Keratinocyte (primary cell): ENCODE measurements around the gene GRM7. TPM values are rescaled to one million over a fixed set of nuclear protein-coding genes. Genes with fewer than 3 reads are reported as not detected.

Source experiments
- DNase-seq: peaks from one replicate; pipeline ENCODE4 v3.0.0-alpha.2; 2011; ENCODE audit warnings: low read depth, missing footprints, low spot score
- FAIRE-seq: peaks from 2 replicates; lab custom pipeline; 2011; peaks lifted over from hg19 to GRCh38; lab: Jason Lieb, UNC
- H2AFZ ChIP-seq: 2 replicates; pipeline ENCODE4 v1.6.0; 2012; ENCODE audit warnings: low read length, control low read depth, inconsistent platforms; ENCODE audit not compliant: control insufficient read depth
- H3K27ac ChIP-seq: 2 replicates; pipeline ENCODE4 v1.5.1; 2011; ENCODE audit warnings: low read length; ENCODE audit not compliant: control insufficient read depth, insufficient read depth
- H3K27me3 ChIP-seq: 3 replicates; pipeline ENCODE4 v1.6.0; 2011; ENCODE audit warnings: low read length; ENCODE audit not compliant: control insufficient read depth, insufficient read depth; ENCODE audit errors: extremely low read depth
- H3K36me3 ChIP-seq, 2 experiments: 2 replicates in 1 of 2; 3 replicates in 1 of 2; pipeline ENCODE4 v1.5.1; 2011; ENCODE audit warnings: low read length in 2 of 2, mild to moderate bottlenecking in 1 of 2; ENCODE audit not compliant: control insufficient read depth in 2 of 2, insufficient read depth in 2 of 2; ENCODE audit errors: extremely low read depth in 1 of 2
- H3K4me1 ChIP-seq: 3 replicates; pipeline ENCODE4 v1.5.1; 2011; ENCODE audit warnings: low read length; ENCODE audit not compliant: control insufficient read depth, insufficient read depth; ENCODE audit errors: extremely low read depth
- H3K4me2 ChIP-seq: 3 replicates; pipeline ENCODE4 v1.6.0; 2011; ENCODE audit warnings: low read depth, low read length; ENCODE audit not compliant: control insufficient read depth, insufficient read depth; ENCODE audit errors: extremely low read depth
- H3K4me3 ChIP-seq, 3 experiments: fragments of 200-600 bp in 1 of 3; sonication (generic) in 1 of 3; 2 replicates in 2 of 3; 3 replicates in 1 of 3; pipeline ENCODE4 v1.5.1; 2011 to 2016; ENCODE audit warnings: low read length in 3 of 3, mild to moderate bottlenecking in 3 of 3, control low read depth in 2 of 3, inconsistent platforms in 1 of 3, low read depth in 1 of 3, mixed read lengths in 1 of 3, mixed run types in 1 of 3, moderate library complexity in 1 of 3; ENCODE audit not compliant: control insufficient read depth in 2 of 3, insufficient read depth in 2 of 3; ENCODE audit errors: extremely low read depth in 1 of 3
- H3K79me2 ChIP-seq: 2 replicates; pipeline ENCODE4 v1.6.0; 2012; ENCODE audit warnings: low read length; ENCODE audit not compliant: control insufficient read depth, insufficient read depth
- H3K9ac ChIP-seq: 3 replicates; pipeline ENCODE4 v1.6.0; 2011; ENCODE audit warnings: low read length; ENCODE audit not compliant: control insufficient read depth, insufficient read depth; ENCODE audit errors: extremely low read depth
- H3K9me1 ChIP-seq: 3 replicates; pipeline ENCODE4 v1.6.0; 2011; ENCODE audit warnings: low read length; ENCODE audit not compliant: control insufficient read depth, insufficient read depth; ENCODE audit errors: extremely low read depth
- H3K9me3 ChIP-seq: 2 replicates; pipeline ENCODE4 v1.5.1; 2012; ENCODE audit warnings: low read depth, low read length; ENCODE audit not compliant: control insufficient read depth
- H4K20me1 ChIP-seq: 3 replicates; pipeline ENCODE4 v1.6.0; 2011; ENCODE audit warnings: low read length; ENCODE audit not compliant: control insufficient read depth, insufficient read depth; ENCODE audit errors: extremely low read depth
- EZH2 ChIP-seq: IDR thresholded peaks from one replicate; pipeline ENCODE4 v1.6.1; 2012; ENCODE audit warnings: inconsistent platforms, mild to moderate bottlenecking, low read length, moderate library complexity
- dilution Hi-C: fragments of 300-500 bp; cut with MboI; formaldehyde crosslinking; loops from one replicate; pipeline ENCODE4 v1.7.0; 2020; ENCODE audit warnings: low sequenced_read_pairs; ENCODE audit not compliant: extremely low pct_ligation_motif_present
- polyA plus RNA-seq, 5 experiments: library from polyadenylated mRNA; depleted of rRNA in 3 of 5; stranded (reverse) in 3 of 5; stranded (forward) in 1 of 5; unstranded in 1 of 5; fragments of >200 nt; gene quantifications; 1 replicate in 1 of 5; 2 replicates in 3 of 5; 3 replicates in 1 of 5; pipeline versions ENCODE4 v1.2.1 to v1.2.3, GENCODE V29; 2011 to 2012; ENCODE audit warnings: missing spikeins in 2 of 5, low read depth in 1 of 5, low replicate concordance in 1 of 5
- TF ChIP-seq, protein P1 (sequence below), 3 experiments: IDR thresholded peaks in 1 of 3; conservative IDR thresholded peaks in 1 of 3; optimal IDR thresholded peaks in 1 of 3; 2 replicates in 2 of 3; 3 replicates in 1 of 3; pipeline versions ENCODE3 to v1.5.1; 2011; ENCODE audit warnings: low read length in 3 of 3, mild to moderate bottlenecking in 3 of 3, moderate library complexity in 2 of 3, control low read depth in 1 of 3, inconsistent platforms in 1 of 3; ENCODE audit not compliant: insufficient read depth in 2 of 3; ENCODE audit errors: extremely low read depth in 1 of 3

Gene GRM7
- polyA plus RNA-seq, 1 donor (not counting 4 experiments of a cell fraction or from before 2014, with no cell fraction given), result not detected

DNA sequence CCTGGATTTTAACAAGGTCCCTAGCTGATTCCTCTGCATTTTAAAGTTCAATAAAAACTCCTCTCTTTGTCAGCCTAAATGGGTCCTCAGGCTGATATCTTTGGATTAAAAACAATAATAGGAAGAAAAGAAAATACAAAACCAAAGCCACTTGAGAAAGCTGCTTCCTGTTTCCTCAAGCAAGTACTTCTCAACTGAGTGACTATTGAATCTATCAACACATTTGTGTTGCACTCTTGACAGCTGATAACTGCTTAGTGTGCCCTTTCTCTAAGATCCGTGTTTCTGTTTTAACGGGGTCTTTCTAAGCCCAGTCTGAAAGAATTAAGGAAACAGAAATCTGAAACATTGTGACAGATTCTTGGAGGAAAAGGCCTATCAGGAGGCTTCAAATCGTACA, 410.7 kb downstream of the GRM7 start:
- Histone ChIP-seq H3K27ac (no peak overlapping the region), H3K4me3 (no peak overlapping the region), H3K9me3 (no peaks in the 10 kb centered on the region), H3K79me2 (no peaks in the 10 kb centered on the region), H3K27me3 (no peaks in the 10 kb centered on the region), H3K4me2 (no peak overlapping the region), H3K36me3 (no peaks in the 10 kb centered on the region), H2AFZ (no peak overlapping the region), H3K9me1 (no peaks in the 10 kb centered on the region), H3K4me1 (no peaks in the 10 kb centered on the region), H4K20me1 (no peaks in the 10 kb centered on the region), H3K9ac (no peak overlapping the region)
- DNase-seq, result no peak
- no peak for FAIRE-seq
- TF ChIP-seq, protein P1, sequence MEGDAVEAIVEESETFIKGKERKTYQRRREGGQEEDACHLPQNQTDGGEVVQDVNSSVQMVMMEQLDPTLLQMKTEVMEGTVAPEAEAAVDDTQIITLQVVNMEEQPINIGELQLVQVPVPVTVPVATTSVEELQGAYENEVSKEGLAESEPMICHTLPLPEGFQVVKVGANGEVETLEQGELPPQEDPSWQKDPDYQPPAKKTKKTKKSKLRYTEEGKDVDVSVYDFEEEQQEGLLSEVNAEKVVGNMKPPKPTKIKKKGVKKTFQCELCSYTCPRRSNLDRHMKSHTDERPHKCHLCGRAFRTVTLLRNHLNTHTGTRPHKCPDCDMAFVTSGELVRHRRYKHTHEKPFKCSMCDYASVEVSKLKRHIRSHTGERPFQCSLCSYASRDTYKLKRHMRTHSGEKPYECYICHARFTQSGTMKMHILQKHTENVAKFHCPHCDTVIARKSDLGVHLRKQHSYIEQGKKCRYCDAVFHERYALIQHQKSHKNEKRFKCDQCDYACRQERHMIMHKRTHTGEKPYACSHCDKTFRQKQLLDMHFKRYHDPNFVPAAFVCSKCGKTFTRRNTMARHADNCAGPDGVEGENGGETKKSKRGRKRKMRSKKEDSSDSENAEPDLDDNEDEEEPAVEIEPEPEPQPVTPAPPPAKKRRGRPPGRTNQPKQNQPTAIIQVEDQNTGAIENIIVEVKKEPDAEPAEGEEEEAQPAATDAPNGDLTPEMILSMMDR (optimal IDR thresholded peaks at IDR 0.05 in 1 of 3, IDR thresholded peaks at IDR 0.05 in 1 of 3, conservative IDR thresholded peaks at IDR 0.05 in 1 of 3; ENCODE audit: extremely low read depth in 1 of 3, insufficient read depth in 2 of 3, low read length in 3 of 3), result no peak
- no peak for TF ChIP-seq EZH2
- dilution Hi-C loops, result no loop called here

DNA sequence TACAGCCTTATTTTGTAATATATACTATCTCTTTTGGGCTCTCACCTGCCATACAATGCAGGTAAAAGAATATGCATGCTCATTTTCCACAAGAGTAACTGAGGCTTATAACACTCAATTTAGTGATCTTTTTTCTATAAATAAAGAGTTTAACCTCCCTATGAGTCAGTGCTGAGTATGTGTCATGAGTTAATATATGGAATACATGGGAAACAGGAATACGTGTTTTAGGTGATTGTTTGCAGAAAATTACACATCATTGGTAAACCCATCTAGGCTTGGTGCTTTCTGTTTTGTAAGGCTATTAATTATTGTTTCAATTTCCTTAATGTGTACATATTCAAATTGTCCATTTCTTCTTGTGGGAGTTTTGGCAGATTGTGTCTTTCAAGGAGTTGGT, 411.3 kb downstream of the GRM7 start:
- no peaks in the 10 kb centered on the region for H3K9me3 ChIP-seq
- dilution Hi-C loops, result no loop called here
- H3K9ac ChIP-seq, result no peak overlapping the region
- no peak for FAIRE-seq
- H3K27ac ChIP-seq, result no peak overlapping the region
- no peaks in the 10 kb centered on the region for H4K20me1 ChIP-seq
- no peaks in the 10 kb centered on the region for H3K36me3 ChIP-seq
- no peaks in the 10 kb centered on the region for H3K4me1 ChIP-seq
- H3K4me2 ChIP-seq, result no peak overlapping the region
- H3K79me2 ChIP-seq, result no peaks in the 10 kb centered on the region
- no peaks in the 10 kb centered on the region for H3K9me1 ChIP-seq
- TF ChIP-seq, protein P1 (optimal IDR thresholded peaks at IDR 0.05 in 1 of 3, IDR thresholded peaks at IDR 0.05 in 1 of 3, conservative IDR thresholded peaks at IDR 0.05 in 1 of 3; ENCODE audit: extremely low read depth in 1 of 3, insufficient read depth in 2 of 3, low read length in 3 of 3), result no peak
- TF ChIP-seq EZH2, result no peak
- no peaks in the 10 kb centered on the region for H3K27me3 ChIP-seq
- H2AFZ ChIP-seq, result no peak overlapping the region
- H3K4me3 ChIP-seq, result no peak overlapping the region
- DNase-seq, result no peak
